H1 (cell line): ENCODE measurements around the gene WEE2. TPM values are rescaled to one million over a fixed set of nuclear protein-coding genes. Genes with fewer than 3 reads are reported as not detected.

Source experiments
- CTCF ChIA-PET: fragments of 300-600 bp; sonication (Branson Sonifier 250); formaldehyde crosslinking; loops from one replicate; lab custom pipeline; 2021; ENCODE audit not compliant: partially characterized antibody; lab: Charles Lee
- POLR2A ChIA-PET: fragments of 300-600 bp; sonication (Branson Sonifier 250); formaldehyde crosslinking; loops from one replicate; lab custom pipeline; 2021; ENCODE audit warnings: inconsistent platforms; ENCODE audit not compliant: partially characterized antibody; lab: Charles Lee
- DNase-seq, 2 experiments: peaks; one replicate each; pipeline versions ENCODE4 v3.0.0 to v3.0.0-alpha.2; 2010 to 2022; ENCODE audit warnings: low spot score in 2 of 2, low read depth in 1 of 2, mixed read lengths in 1 of 2
- FAIRE-seq: peaks from 2 replicates; lab custom pipeline; 2011; peaks lifted over from hg19 to GRCh38; lab: Jason Lieb, UNC
- H2AFZ ChIP-seq: 2 replicates; pipeline ENCODE4 v1.8.1; 2012; ENCODE audit warnings: low read length, inconsistent platforms
- H2AK5ac ChIP-seq: 2 replicates; pipeline ENCODE4 v1.6.1; 2013; ENCODE audit warnings: low read depth, low read length
- H2BK120ac ChIP-seq: replicated peaks from 2 replicates; pipeline ENCODE3; 2013; ENCODE audit warnings: low read depth, low read length, inconsistent platforms
- H2BK12ac ChIP-seq: 2 replicates; pipeline ENCODE4 v1.6.1; 2013; ENCODE audit warnings: low read depth, low read length
- H2BK15ac ChIP-seq: 2 replicates; pipeline ENCODE4 v1.6.1; 2013; ENCODE audit warnings: low read length
- H2BK20ac ChIP-seq: 2 replicates; pipeline ENCODE4 v1.6.1; 2013; ENCODE audit warnings: low read length
- H2BK5ac ChIP-seq: 2 replicates; pipeline ENCODE4 v1.6.1; 2013; ENCODE audit warnings: low read depth, low read length
- H3K14ac ChIP-seq: 2 replicates; pipeline ENCODE4 v1.6.1; 2013; ENCODE audit warnings: inconsistent platforms; ENCODE audit not compliant: insufficient read length
- H3K18ac ChIP-seq: 2 replicates; pipeline ENCODE4 v1.6.1; 2013; ENCODE audit warnings: low read length; ENCODE audit errors: extremely low read depth
- H3K23ac ChIP-seq: 2 replicates; pipeline ENCODE4 v1.6.1; 2013; ENCODE audit warnings: inconsistent platforms; ENCODE audit not compliant: insufficient read length
- H3K23me2 ChIP-seq: 2 replicates; pipeline ENCODE4 v1.6.1; 2013; ENCODE audit warnings: low read depth, low read length
- H3K27ac ChIP-seq: 2 replicates; pipeline ENCODE4 v1.6.1; 2011; ENCODE audit warnings: low read depth, low read length, inconsistent platforms
- H3K27me3 ChIP-seq, 4 experiments: replicated peaks in 1 of 4; 1 replicate in 1 of 4; 2 replicates in 3 of 4; pipeline versions ENCODE4 v1.6.1 to v1.8.1; 2011 to 2013; ENCODE audit warnings: low read length in 3 of 4, mild to moderate bottlenecking in 3 of 4, inconsistent platforms in 2 of 4, mixed read lengths in 2 of 4, moderate library complexity in 1 of 4; ENCODE audit not compliant: control insufficient read depth in 3 of 4, insufficient read depth in 3 of 4; ENCODE audit errors: extremely low read depth in 1 of 4
- H3K36me3 ChIP-seq, 4 experiments: 2 replicates each; pipeline versions ENCODE4 v1.6.1 to v1.8.1; 2011 to 2013; ENCODE audit warnings: mild to moderate bottlenecking in 4 of 4, low read length in 3 of 4, moderate library complexity in 2 of 4, control low read depth in 1 of 4, inconsistent platforms in 1 of 4; ENCODE audit not compliant: insufficient read depth in 4 of 4, control insufficient read depth in 2 of 4
- H3K4ac ChIP-seq: replicated peaks from 2 replicates; pipeline ENCODE3; 2013; ENCODE audit warnings: low read length, low read depth, mixed read lengths, inconsistent platforms; ENCODE audit not compliant: insufficient read length
- H3K4me1 ChIP-seq, 4 experiments: replicated peaks in 1 of 4; 1 replicate in 1 of 4; 2 replicates in 3 of 4; pipeline versions ENCODE4 v1.6.1 to v1.8.1; 2011 to 2013; ENCODE audit warnings: low read length in 3 of 4, inconsistent platforms in 2 of 4, mixed read lengths in 1 of 4; ENCODE audit not compliant: insufficient read depth in 4 of 4, control insufficient read depth in 3 of 4
- H3K4me2 ChIP-seq, 2 experiments: 2 replicates each; pipeline versions ENCODE4 v1.6.1 to v1.8.1; 2011 to 2013; ENCODE audit warnings: low read depth in 2 of 2, low read length in 2 of 2, control low read depth in 1 of 2, inconsistent platforms in 1 of 2, mild to moderate bottlenecking in 1 of 2; ENCODE audit not compliant: insufficient read depth in 1 of 2
- H3K4me3 ChIP-seq, 4 experiments: fragments of 200-600, 300-600 bp in 1 of 4; sonication (generic), shearing (Covaris generic), sonication (Bioruptor Twin) in 1 of 4; 2 replicates each; pipeline versions ENCODE4 v1.5.1 to v1.8.1; 2011 to 2016; ENCODE audit warnings: low read length in 4 of 4, low read depth in 3 of 4, control low read depth in 2 of 4, inconsistent platforms in 2 of 4, mild to moderate bottlenecking in 2 of 4, mixed read lengths in 1 of 4, moderate library complexity in 1 of 4; ENCODE audit not compliant: insufficient read depth in 2 of 4; ENCODE audit errors: extremely low read depth in 1 of 4
- H3K56ac ChIP-seq: replicated peaks from 2 replicates; pipeline ENCODE3; 2013; ENCODE audit warnings: low read depth, mild to moderate bottlenecking, mixed read lengths, low read length, inconsistent platforms; ENCODE audit not compliant: insufficient read length
- H3K79me1 ChIP-seq: 2 replicates; pipeline ENCODE4 v1.6.1; 2013; ENCODE audit warnings: low read depth, low read length, control low read depth
- H3K79me2 ChIP-seq, 2 experiments: 2 replicates each; pipeline versions ENCODE4 v1.6.1 to v1.8.1; 2012 to 2013; ENCODE audit warnings: low read length in 2 of 2, mild to moderate bottlenecking in 2 of 2, inconsistent platforms in 1 of 2; ENCODE audit not compliant: insufficient read depth in 2 of 2, control insufficient read depth in 1 of 2
- H3K9ac ChIP-seq, 4 experiments: replicated peaks in 1 of 4; 1 replicate in 1 of 4; 2 replicates in 3 of 4; pipeline versions ENCODE4 v1.6.1 to v1.8.1; 2011 to 2013; ENCODE audit warnings: low read depth in 3 of 4, low read length in 3 of 4, control low read depth in 2 of 4, mild to moderate bottlenecking in 2 of 4, moderate library complexity in 2 of 4, inconsistent platforms in 1 of 4; ENCODE audit errors: extremely low read depth in 1 of 4
- H3K9me3 ChIP-seq, 2 experiments: 2 replicates each; pipeline versions ENCODE4 v1.6.1 to v1.8.1; 2012 to 2013; ENCODE audit warnings: mild to moderate bottlenecking in 2 of 2, moderate library complexity in 2 of 2, control low read depth in 1 of 2, inconsistent platforms in 1 of 2, low read depth in 1 of 2, low read length in 1 of 2, mixed read lengths in 1 of 2; ENCODE audit not compliant: insufficient read depth in 2 of 2
- H4K20me1 ChIP-seq, 2 experiments: replicated peaks in 1 of 2; 2 replicates each; pipeline versions ENCODE3 to v1.8.1; 2011 to 2013; ENCODE audit warnings: inconsistent platforms in 2 of 2, low read length in 2 of 2, mild to moderate bottlenecking in 1 of 2; ENCODE audit not compliant: insufficient read depth in 2 of 2, control insufficient read depth in 1 of 2
- H4K5ac ChIP-seq: 2 replicates; pipeline ENCODE4 v1.6.1; 2013; ENCODE audit warnings: low read length, low read depth, mixed read lengths, inconsistent platforms; ENCODE audit not compliant: insufficient read length
- H4K8ac ChIP-seq: 2 replicates; pipeline ENCODE4 v1.8.0; 2013; ENCODE audit warnings: mild to moderate bottlenecking, moderate library complexity, low read length, inconsistent platforms; ENCODE audit not compliant: insufficient read depth; ENCODE audit errors: extremely low read depth
- H4K91ac ChIP-seq: replicated peaks from 2 replicates; pipeline ENCODE3; 2013; ENCODE audit warnings: low read length, mixed read lengths, inconsistent platforms; ENCODE audit not compliant: insufficient read length
- ASH2L ChIP-seq: fragments of 200-600, 300-600 bp; sonication (generic); IDR thresholded peaks from one replicate; pipeline ENCODE4 v1.7.1; 2017; ENCODE audit warnings: low read length
- CBX5 ChIP-seq: fragments of 300-800, 300-1000 bp; sonication (generic); IDR thresholded peaks from 2 replicates; pipeline ENCODE4 v1.7.1; 2016; ENCODE audit warnings: antibody characterized with exemption, low read length, low read depth
- CTBP2 ChIP-seq: IDR thresholded peaks from 2 replicates; pipeline ENCODE4 v1.7.0; 2011; ENCODE audit warnings: borderline replicate concordance, mild to moderate bottlenecking, moderate library complexity, mixed read lengths, low read length; ENCODE audit not compliant: insufficient read depth, insufficient read length
- EGR1 ChIP-seq: IDR thresholded peaks from 2 replicates; pipeline ENCODE4 v1.6.1; 2011; ENCODE audit warnings: low read depth, low read length, borderline replicate concordance
- EZH2 ChIP-seq: fragments of 200-600 bp; sonication (generic); IDR thresholded peaks from 2 replicates; pipeline ENCODE4 v1.7.1; 2012; ENCODE audit warnings: low read depth, mild to moderate bottlenecking, moderate library complexity, low read length, inconsistent platforms; ENCODE audit not compliant: severe bottlenecking
- GTF2F1 ChIP-seq: IDR thresholded peaks from 2 replicates; pipeline ENCODE4 v1.6.1; 2012; ENCODE audit warnings: low read depth, low read length, improper control_type of control experiment, borderline replicate concordance
- JUN ChIP-seq: IDR thresholded peaks from 2 replicates; pipeline ENCODE4 v1.6.1; 2011; ENCODE audit warnings: low read depth, mild to moderate bottlenecking, improper control_type of control experiment, low read length
- KDM4A ChIP-seq: IDR thresholded peaks from one replicate; pipeline ENCODE4 v1.7.1; 2012; ENCODE audit warnings: low read depth, mild to moderate bottlenecking, moderate library complexity, low read length, inconsistent platforms; ENCODE audit not compliant: severe bottlenecking
- PHF8 ChIP-seq: fragments of 200-600 bp; sonication (generic); conservative IDR thresholded peaks from 2 replicates; pipeline ENCODE4 v1.7.1; 2012; ENCODE audit warnings: low read depth, mild to moderate bottlenecking, inconsistent platforms, low read length, moderate library complexity
- POLR2A ChIP-seq, 2 experiments: IDR thresholded peaks; 1 replicate in 1 of 2; 2 replicates in 1 of 2; pipeline ENCODE4 v1.6.1; 2011; ENCODE audit warnings: low read depth in 2 of 2, low read length in 2 of 2, mild to moderate bottlenecking in 2 of 2; ENCODE audit errors: control extremely low read depth in 1 of 2
- SRF ChIP-seq: IDR thresholded peaks from 2 replicates; pipeline ENCODE4 v1.6.1; 2011; ENCODE audit warnings: mild to moderate bottlenecking, low read depth, low read length, moderate library complexity
- TAF7 ChIP-seq: optimal IDR thresholded peaks from 2 replicates; pipeline ENCODE3; 2011; ENCODE audit warnings: low read depth, mild to moderate bottlenecking, inconsistent platforms, low read length, moderate library complexity, borderline replicate concordance
- ZNF274 ChIP-seq: IDR thresholded peaks from 2 replicates; pipeline ENCODE4 v1.7.0; 2012; ENCODE audit warnings: low read length, borderline replicate concordance; ENCODE audit errors: extremely low read depth
- polyA plus RNA-seq, 7 experiments: library from polyadenylated mRNA; depleted of rRNA in 3 of 7; stranded (reverse) in 5 of 7; unstranded in 2 of 7; fragments of >200 nt in 5 of 7; fragments of 200-250 nt in 2 of 7; gene quantifications; 1 replicate in 5 of 7; 2 replicates in 1 of 7; 4 replicates in 1 of 7; pipeline versions ENCODE4 v1.2.1 to v1.2.3, GENCODE V29; 2011 to 2013; ENCODE audit warnings: missing spikeins in 2 of 7, mixed read lengths in 2 of 7
- total RNA-seq: library from RNA; stranded (reverse); fragmentation: NEBNext Ultra II Directional; extraction: Animal tissue kit (Norgen Biotek cat#: 25700); gene quantifications from 2 replicates; pipeline ENCODE4 v1.2.1, GENCODE V29; 2021

Gene WEE2
- total and polyA plus RNA-seq, 2 of the 8 experiments (the other 6 are each of a cell fraction or from before 2014, with no cell fraction given) = 0.02 TPM; not detected in 1

GRCh38 chr7:141679014-141679413 is 29.1 kb upstream of the WEE2 start:
- Histone ChIP-seq H2BK20ac (no peak overlapping the region), H3K9me3 (no peaks in the 10 kb centered on the region), H4K5ac (no peak overlapping the region), H3K27ac (no peak overlapping the region), H2BK5ac (no peak overlapping the region), H2AK5ac (no peak overlapping the region), H2BK15ac (no peak overlapping the region), H4K8ac (no peak overlapping the region), H4K20me1 (peaks cover 0 to 2% of the 10 kb centered on the region in 2 experiments), H2AFZ (no peak overlapping the region), H3K36me3 (peaks cover 0 to 4% (median 0%) of the 10 kb centered on the region in 4 experiments; a peak in 4 of 8 replicates), H3K18ac (no peak overlapping the region), H2BK12ac (no peak overlapping the region), H3K79me1 (no peaks in the 10 kb centered on the region), H4K91ac (no peak overlapping the region), H3K23ac (no peak overlapping the region), H3K27me3 (no peaks in the 10 kb centered on the region), H3K56ac (no peak overlapping the region), H2BK120ac (no peak overlapping the region), H3K23me2 (no peaks in the 10 kb centered on the region), H3K9ac (no peak overlapping the region), H3K4me1 (no peaks in the 10 kb centered on the region; a peak in 1 of 7 replicates)
- POLR2A ChIA-PET = interaction anchor here (0.8 to 1.9 kb wide), 2 partner anchors 19 to 64 kb away, joined by 4 to 5 read pairs; no protein-coding TSS in a partner anchor
- DNase-seq = no peak
- TF ChIP-seq TAF7 (no peak), JUN (no peak), POLR2A (IDR thresholded peaks at IDR 0.05; ENCODE audit: control extremely low read depth in 1 of 2, low read depth in 2 of 2, low read length in 2 of 2) (no peak), GTF2F1 (no peak), EZH2 (no peak), CTBP2 (no peak), ZNF274 (no peak), CBX5 (no peak), PHF8 (no peak), KDM4A (no peak), SRF (no peak), ASH2L (no peak), EGR1 (no peak)
- TF ChIP-seq, all 59 proteins: peak for 0
- FAIRE-seq = no peak
- Histone ChIP-seq H3K4ac (no peak overlapping the region), H3K4me2 (no peak overlapping the region), H3K4me3 (no peak overlapping the region), H3K14ac (no peak overlapping the region), H3K79me2 (no peaks in the 10 kb centered on the region)
- CTCF ChIA-PET = interaction anchor here (3.0 kb wide), 1 partner anchor 25 kb away, joined by 10 read pairs; no protein-coding TSS in a partner anchor
